ENCODE data around the gene SPHK1.

Gene SPHK1

DNA sequence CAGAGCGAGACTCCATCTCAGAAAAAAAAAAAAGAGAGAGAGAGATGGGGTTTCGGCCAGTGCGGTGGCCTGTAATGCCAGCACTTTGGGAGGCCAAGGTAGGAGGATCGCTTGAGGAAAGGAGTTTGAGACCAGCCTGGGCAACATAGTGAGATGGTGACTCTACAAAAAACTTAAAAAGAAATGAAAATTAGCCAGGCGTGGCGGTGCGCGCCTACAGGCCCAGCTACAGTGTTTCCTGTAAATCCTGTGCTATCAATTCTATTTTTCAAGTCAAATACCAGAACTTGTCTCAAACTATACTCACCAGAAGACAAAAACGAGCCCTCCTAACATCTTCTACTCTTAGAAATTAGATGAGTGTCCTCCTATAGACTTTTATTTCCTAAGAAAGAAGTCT lies 49.3 kb downstream of the SPHK1 start:
- no peak for DNase-seq (ENCODE audit: low read depth, low spot score)

DNA sequence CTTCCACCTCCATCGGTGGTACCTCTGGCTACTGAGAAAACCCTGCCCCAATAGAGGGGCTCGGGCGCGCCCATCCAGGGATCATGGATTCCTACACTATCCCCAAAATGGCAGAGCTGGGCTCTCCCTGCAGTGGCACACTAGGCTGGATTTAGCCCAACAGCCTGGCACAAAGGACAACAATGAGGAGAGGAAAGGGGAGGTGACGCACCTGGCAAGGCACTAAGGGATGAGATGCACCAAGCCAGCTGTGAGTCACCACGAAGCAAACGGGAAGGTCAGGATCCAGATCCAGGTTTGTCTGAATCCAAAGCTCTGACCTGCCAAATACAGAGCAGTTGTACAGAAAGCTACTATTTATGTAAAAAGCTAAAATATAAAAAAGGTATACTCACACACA lies 50.5 kb downstream of the SPHK1 start:
- DNase-seq (ENCODE audit: low read depth, low spot score) = no peak

GRCh38 chr17:76435751-76436150 lies 51.3 kb downstream of the SPHK1 start:
- DNase-seq (ENCODE audit: low read depth, low spot score) = no peak

All from smooth muscle cell of the brain vasculature (primary cell).